IMR-90 (cell line): ENCODE data around the gene NOP16. TPM values are rescaled to one million over a fixed set of nuclear protein-coding genes. Genes with fewer than 3 reads are reported as not detected.

Experiments used
- ATAC-seq: fragments of 200-7000 bp; cut with Tn5 transposase; 2 replicates; pipeline ENCODE4 v1.9.1; 2020; ENCODE audit warnings: low read depth, mild to moderate bottlenecking, moderate library complexity
- BruUV-seq: library from RNA; stranded (reverse); fragments of 400-500 nt; replicated peaks from 2 replicates; lab custom pipeline; 2021; lab: Mats Ljungman, UMichigan
- CTCF ChIA-PET: fragments of 300-600 bp; formaldehyde crosslinking; extraction: SDS; loops from one replicate; lab custom pipeline; 2021; ENCODE audit warnings: antibody characterized with exemption; lab: Yijun Ruan, JAX
- POLR2A ChIA-PET: fragments of 300-600 bp; sonication (Branson Sonifier 250); formaldehyde crosslinking; loops from one replicate; lab custom pipeline; 2022; ENCODE audit warnings: antibody characterized with exemption; ENCODE audit not compliant: unreplicated experiment; lab: Charles Lee
- DNase-seq: peaks from one replicate; pipeline ENCODE4 v3.0.0; 2013
- H2AFZ ChIP-seq: replicated peaks from 2 replicates; pipeline ENCODE3; 2013; ENCODE audit warnings: low read length, mild to moderate bottlenecking; ENCODE audit not compliant: poor library complexity
- H2AK5ac ChIP-seq: 2 replicates; pipeline ENCODE4 v1.6.1; 2013; ENCODE audit warnings: low read depth, low read length, inconsistent platforms
- H2AK9ac ChIP-seq: replicated peaks from 2 replicates; pipeline ENCODE3; 2013; ENCODE audit warnings: mild to moderate bottlenecking, low read depth, low read length, moderate library complexity; ENCODE audit not compliant: poor library complexity
- H2BK120ac ChIP-seq: 2 replicates; pipeline ENCODE4 v1.6.1; 2013; ENCODE audit warnings: low read depth, low read length, inconsistent platforms
- H2BK15ac ChIP-seq: 3 replicates; pipeline ENCODE4 v1.6.1; 2013; ENCODE audit warnings: low read depth, low read length, inconsistent platforms
- H2BK20ac ChIP-seq: 2 replicates; pipeline ENCODE4 v1.6.1; 2013; ENCODE audit warnings: low read depth, mild to moderate bottlenecking, inconsistent platforms, low read length, moderate library complexity
- H2BK5ac ChIP-seq: 2 replicates; pipeline ENCODE4 v1.6.1; 2013; ENCODE audit warnings: mild to moderate bottlenecking, low read depth, low read length, inconsistent platforms; ENCODE audit not compliant: poor library complexity, severe bottlenecking
- H3K14ac ChIP-seq: replicated peaks from 2 replicates; pipeline ENCODE4 v1.6.1; 2013; ENCODE audit warnings: low read depth, low read length, inconsistent platforms
- H3K18ac ChIP-seq: 2 replicates; pipeline ENCODE4 v1.6.1; 2013; ENCODE audit warnings: low read depth, low read length, control low read depth
- H3K23ac ChIP-seq: 2 replicates; pipeline ENCODE4 v1.6.1; 2013; ENCODE audit warnings: low read depth, low read length, inconsistent platforms
- H3K27ac ChIP-seq: 2 replicates; pipeline ENCODE4 v1.5.1; 2013; ENCODE audit warnings: mild to moderate bottlenecking, control low read depth, low read length; ENCODE audit not compliant: insufficient read depth
- H3K27me3 ChIP-seq: 2 replicates; pipeline ENCODE4 v1.6.1; 2013; ENCODE audit warnings: low read length; ENCODE audit not compliant: control insufficient read depth, insufficient read depth
- H3K36me3 ChIP-seq: 2 replicates; pipeline ENCODE4 v1.6.1; 2013; ENCODE audit warnings: low read length, mixed read lengths; ENCODE audit not compliant: control insufficient read depth, insufficient read depth
- H3K4ac ChIP-seq: 2 replicates; pipeline ENCODE4 v1.6.1; 2013; ENCODE audit warnings: low read depth, low read length, inconsistent platforms
- H3K4me1 ChIP-seq: 2 replicates; pipeline ENCODE4 v1.6.1; 2013; ENCODE audit warnings: low read length, mixed read lengths; ENCODE audit not compliant: control insufficient read depth, insufficient read depth
- H3K4me2 ChIP-seq: 2 replicates; pipeline ENCODE4 v1.6.1; 2013; ENCODE audit warnings: low read depth, mild to moderate bottlenecking, control low read depth, low read length, moderate library complexity
- H3K4me3 ChIP-seq: 2 replicates; pipeline ENCODE4 v1.5.1; 2013; ENCODE audit warnings: low read depth, mild to moderate bottlenecking, control low read depth, low read length, moderate library complexity; ENCODE audit not compliant: insufficient read depth
- H3K56ac ChIP-seq: 2 replicates; pipeline ENCODE4 v1.6.1; 2013; ENCODE audit warnings: low read length, inconsistent platforms; ENCODE audit not compliant: insufficient read depth; ENCODE audit errors: extremely low read depth
- H3K79me1 ChIP-seq, 2 experiments: 2 replicates each; pipeline ENCODE4 v1.6.1; 2013; ENCODE audit warnings: low read length in 2 of 2, inconsistent platforms in 1 of 2, low read depth in 1 of 2
- H3K9ac ChIP-seq: 2 replicates; pipeline ENCODE4 v1.6.1; 2013; ENCODE audit warnings: low read depth, low read length, control low read depth
- H3K9me1 ChIP-seq: 2 replicates; pipeline ENCODE4 v1.6.1; 2013; ENCODE audit warnings: low read length, inconsistent platforms; ENCODE audit not compliant: insufficient read depth
- H3K9me3 ChIP-seq: 2 replicates; pipeline ENCODE4 v1.6.1; 2013; ENCODE audit warnings: low read length; ENCODE audit not compliant: control insufficient read depth, insufficient read depth
- H4K20me1 ChIP-seq: 2 replicates; pipeline ENCODE4 v1.6.1; 2013; ENCODE audit warnings: low read length, inconsistent platforms; ENCODE audit not compliant: insufficient read depth
- H4K5ac ChIP-seq: 2 replicates; pipeline ENCODE4 v1.6.1; 2013; ENCODE audit warnings: mild to moderate bottlenecking, low read depth, low read length, control low read depth
- H4K8ac ChIP-seq, 2 experiments: 2 replicates each; pipeline ENCODE4 v1.6.1; 2013; ENCODE audit warnings: low read depth in 2 of 2, low read length in 2 of 2, control low read depth in 1 of 2, inconsistent platforms in 1 of 2
- H4K91ac ChIP-seq: 2 replicates; pipeline ENCODE4 v1.6.1; 2013; ENCODE audit warnings: low read depth, low read length, inconsistent platforms; ENCODE audit not compliant: insufficient read depth
- BHLHE40 ChIP-seq: fragments of 150-350 bp; IDR thresholded peaks from 2 replicates; pipeline ENCODE4 v1.6.1; 2016; ENCODE audit warnings: mild to moderate bottlenecking, low read depth, low read length
- CEBPB ChIP-seq: IDR thresholded peaks from 2 replicates; pipeline ENCODE4 v1.6.1; 2012; ENCODE audit warnings: low read depth, low read length, improper control_type of control experiment
- CHD1 ChIP-seq: IDR thresholded peaks from 2 replicates; pipeline ENCODE4 v1.6.1; 2012; ENCODE audit warnings: low read depth, low read length, improper control_type of control experiment
- ELK1 ChIP-seq: fragments of 150-350 bp; IDR thresholded peaks from 2 replicates; pipeline ENCODE4 v1.6.1; 2016; ENCODE audit warnings: low read depth, mild to moderate bottlenecking, low read length, moderate library complexity, borderline replicate concordance
- FOS ChIP-seq: fragments of 150-350 bp; IDR thresholded peaks from 2 replicates; pipeline ENCODE4 v1.6.1; 2016; ENCODE audit warnings: low read depth, low read length
- MAFK ChIP-seq: IDR thresholded peaks from 2 replicates; pipeline ENCODE4 v1.6.1; 2012; ENCODE audit warnings: low read depth, low read length, improper control_type of control experiment
- MXI1 ChIP-seq: IDR thresholded peaks from 2 replicates; pipeline ENCODE4 v1.6.1; 2012; ENCODE audit warnings: low read depth, mild to moderate bottlenecking, low read length, moderate library complexity, borderline replicate concordance
- NFE2L2 ChIP-seq: fragments of 150-350 bp; IDR thresholded peaks from 2 replicates; pipeline ENCODE4 v1.6.1; 2016; ENCODE audit warnings: low read depth, mild to moderate bottlenecking, low read length
- POLR2A ChIP-seq: IDR thresholded peaks from 2 replicates; pipeline ENCODE4 v1.6.1; 2012; ENCODE audit warnings: mild to moderate bottlenecking, low read depth, low read length
- RAD21 ChIP-seq: IDR thresholded peaks from 2 replicates; pipeline ENCODE4 v1.6.1; 2012; ENCODE audit warnings: low read length, improper control_type of control experiment
- RCOR1 ChIP-seq: IDR thresholded peaks from 2 replicates; pipeline ENCODE4 v1.6.1; 2012; ENCODE audit warnings: mild to moderate bottlenecking, low read length, improper control_type of control experiment; ENCODE audit not compliant: insufficient replicate concordance
- RFX5 ChIP-seq: IDR thresholded peaks from 2 replicates; pipeline ENCODE4 v1.8.0; 2012; ENCODE audit warnings: low read depth, mild to moderate bottlenecking, low read length, moderate library complexity
- SMC3 ChIP-seq: fragments of 150-350 bp; IDR thresholded peaks from 2 replicates; pipeline ENCODE4 v1.6.1; 2016; ENCODE audit warnings: low read depth, mild to moderate bottlenecking, antibody characterized with exemption, low read length, moderate library complexity
- WGBS, 2 experiments: methylation state at CpG; one replicate each; pipeline versions ENCODE4 v1.1.5 to v1.1.7; 2013; ENCODE audit warnings: missing lambda C conversion rate in 2 of 2; ENCODE audit not compliant: insufficient read length in 1 of 2; ENCODE audit errors: extremely low coverage in 2 of 2; 5-methylcytosine and 5-hydroxymethylcytosine counted together
- dilution Hi-C: fragments of 300-500 bp; cut with HindIII; formaldehyde crosslinking; loops from one replicate; pipeline ENCODE4 v1.14.3; 2018; ENCODE audit warnings: low sequenced_read_pairs; ENCODE audit not compliant: unreplicated experiment
- in situ Hi-C: fragments of 300-500 bp; cut with MboI; formaldehyde crosslinking; loops from 3 replicates; pipeline ENCODE4 v1.14.3; 2019; ENCODE audit warnings: low sequenced_read_pairs, inconsistent platforms, mixed read lengths
- intact Hi-C: fragments of 100-400 bp; cut with micrococcal nuclease; formaldehyde crosslinking; loops from 2 replicates; pipeline ENCODE4 v1.10.0; 2022
- polyA plus RNA-seq, 3 experiments: library from polyadenylated mRNA; depleted of rRNA; stranded (reverse); fragments of >200 nt; gene quantifications; 2 replicates each; pipeline ENCODE4 v1.2.3, GENCODE V29; 2012; ENCODE audit warnings: low replicate concordance in 1 of 3
- total RNA-seq: library from RNA; depleted of rRNA; stranded (reverse); fragments of >200 nt; gene quantifications from 2 replicates; pipeline ENCODE4 v1.2.3, GENCODE V29; 2012
- TF ChIP-seq, protein P1 (sequence below): fragments of 150-350 bp; IDR thresholded peaks from 2 replicates; pipeline ENCODE4 v1.6.1; 2017; ENCODE audit warnings: mild to moderate bottlenecking, antibody characterized with exemption, low read length, low read depth

Gene NOP16
- total and polyA plus RNA-seq, 2 of the 4 experiments (the other 2 are of a cell fraction): 28.0 to 60.4 TPM

DNA sequence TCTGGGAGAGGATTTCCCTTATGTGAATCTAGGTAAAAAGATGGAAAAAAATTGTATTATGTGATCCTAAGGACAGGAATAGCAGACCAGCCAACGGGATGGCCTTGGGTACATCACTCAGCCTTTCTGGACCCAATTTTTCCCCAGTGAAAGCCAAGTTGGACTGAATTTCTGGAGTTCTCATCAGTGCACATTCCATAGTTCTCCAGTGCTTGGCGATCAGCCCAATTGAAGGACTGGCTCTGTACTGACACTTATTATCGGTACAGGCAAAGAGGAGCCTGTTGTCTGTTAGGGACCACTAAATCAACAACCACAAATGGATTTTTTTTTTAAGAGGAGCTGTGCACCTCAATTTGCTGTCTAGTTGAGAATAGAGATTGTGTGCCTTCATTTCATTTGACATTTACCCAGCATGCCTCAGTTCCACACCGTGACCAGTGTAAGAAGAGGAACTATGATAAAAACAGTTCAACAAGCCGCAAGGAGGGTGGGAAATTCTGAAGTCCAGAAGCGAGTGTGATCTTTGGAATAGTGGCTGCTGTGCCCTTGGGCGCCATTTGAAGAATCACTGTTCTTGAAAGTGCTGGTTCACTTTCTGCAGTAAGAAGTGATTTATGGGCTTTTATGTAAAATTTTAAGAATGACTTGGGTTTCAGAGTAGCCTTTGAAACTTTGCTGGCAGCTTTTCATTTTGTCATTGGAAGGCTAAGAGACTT is 15.1 kb downstream of the NOP16 start:
- H3K23ac ChIP-seq: no peak overlapping the region
- TF ChIP-seq RAD21 (no peak), CHD1 (no peak), MAFK (no peak), NFE2L2 (no peak), BHLHE40 (no peak), RFX5 (no peak), FOS (no peak), RCOR1 (no peak), MXI1 (no peak), POLR2A (no peak), ELK1 (no peak), SMC3 (no peak), CEBPB (no peak)
- TF ChIP-seq, protein P1, sequence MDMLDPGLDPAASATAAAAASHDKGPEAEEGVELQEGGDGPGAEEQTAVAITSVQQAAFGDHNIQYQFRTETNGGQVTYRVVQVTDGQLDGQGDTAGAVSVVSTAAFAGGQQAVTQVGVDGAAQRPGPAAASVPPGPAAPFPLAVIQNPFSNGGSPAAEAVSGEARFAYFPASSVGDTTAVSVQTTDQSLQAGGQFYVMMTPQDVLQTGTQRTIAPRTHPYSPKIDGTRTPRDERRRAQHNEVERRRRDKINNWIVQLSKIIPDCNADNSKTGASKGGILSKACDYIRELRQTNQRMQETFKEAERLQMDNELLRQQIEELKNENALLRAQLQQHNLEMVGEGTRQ: no peak
- H3K9me1 ChIP-seq: no peaks in the 10 kb centered on the region; the same call in 1 of the 2 replicates
- CTCF ChIA-PET: interaction anchor here (0.9 kb wide), 1 partner anchor 644 kb away, joined by 3 read pairs; no protein-coding TSS in a partner anchor
- POLR2A ChIA-PET: no interaction called here
- no peaks in the 10 kb centered on the region for H3K4me1 ChIP-seq
- no peak overlapping the region for H3K14ac ChIP-seq
- H2BK15ac ChIP-seq: no peak overlapping the region
- dilution Hi-C loops (no loop called here), in situ Hi-C loops (no loop called here), intact Hi-C loops (no loop called here)
- H4K91ac ChIP-seq: no peak overlapping the region
- H2AFZ ChIP-seq: no peak overlapping the region
- no peak overlapping the region for H3K9ac ChIP-seq
- H2BK120ac ChIP-seq: no peak overlapping the region
- ATAC-seq: no peak
- no peak overlapping the region for H3K4me2 ChIP-seq
- peak; percentile 9 for DNase-seq
- no peak overlapping the region for H3K18ac ChIP-seq
- H3K36me3 ChIP-seq: peaks cover 28% of the 10 kb centered on the region
- WGBS, 2 experiments: 62% methylated on average over 3 of the region's 7 CpGs; no CpG with 5 or more reads in 1 of the 2 experiments
- no peak overlapping the region for H3K56ac ChIP-seq
- no peak overlapping the region for H4K8ac ChIP-seq
- H3K9me3 ChIP-seq: no peaks in the 10 kb centered on the region
- no peak overlapping the region for H3K4ac ChIP-seq
- no peaks in the 10 kb centered on the region for H4K20me1 ChIP-seq
- no peak overlapping the region for H4K5ac ChIP-seq
- H2AK9ac ChIP-seq: no peak overlapping the region
- H2BK20ac ChIP-seq: no peak overlapping the region
- no peak overlapping the region for H3K4me3 ChIP-seq
- H3K27me3 ChIP-seq: no peaks in the 10 kb centered on the region
- H3K79me1 ChIP-seq: no peaks in the 10 kb centered on the region; a peak in 1 of 4 replicates
- no peak overlapping the region for H3K27ac ChIP-seq
- H2AK5ac ChIP-seq: no peak overlapping the region
- H2BK5ac ChIP-seq: no peak overlapping the region
- BruUV-seq: no TSS peak
